Astrocyte of the cerebellum (primary cell): Measurements from ENCODE around the gene CD99L2.
A peak's percentile ranks its signal among the peaks of the same experiment; 100 is the strongest.

Experiments
- DNase-seq: peaks from one replicate; pipeline ENCODE4 v3.0.0-alpha.2; 2011; ENCODE audit warnings: low read depth
- H3K4me3 ChIP-seq: 2 replicates; pipeline ENCODE4 v1.5.1; 2011; ENCODE audit warnings: mild to moderate bottlenecking, low read depth, low read length, moderate library complexity
- in situ Hi-C: cut with HindIII; loops from 2 replicates; pipeline ENCODE4 v1.10.0; 2017; ENCODE audit warnings: low sequenced_read_pairs
- TF ChIP-seq, protein P1 (sequence below): IDR thresholded peaks from 2 replicates; pipeline ENCODE4 v1.5.1; 2012; ENCODE audit warnings: low read length, low read depth, moderate library complexity, mild to moderate bottlenecking; ENCODE audit errors: missing control alignments

The CD99L2 gene

DNA sequence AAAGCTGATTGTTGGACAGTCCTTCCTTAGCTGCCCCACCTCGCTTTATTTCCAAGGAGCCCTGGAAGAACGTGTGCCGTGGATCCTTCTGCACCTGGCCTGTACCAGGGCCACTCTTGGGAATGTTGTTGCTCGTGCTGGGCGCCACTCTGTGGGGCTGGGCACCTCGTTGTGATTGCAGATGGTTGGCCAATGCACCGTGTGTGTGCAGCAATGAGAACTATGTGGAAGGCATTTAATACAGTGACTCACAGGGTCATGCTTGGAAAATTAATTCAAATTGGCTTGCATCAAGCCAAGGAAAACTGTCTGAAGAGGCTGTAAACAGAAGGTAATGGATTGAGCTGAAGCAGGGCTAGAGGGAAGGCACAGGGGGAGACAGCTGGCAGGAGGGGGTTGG is 37.0 kb upstream of the CD99L2 start:
- no peak overlapping the region for H3K4me3 ChIP-seq
- TF ChIP-seq, protein P1, sequence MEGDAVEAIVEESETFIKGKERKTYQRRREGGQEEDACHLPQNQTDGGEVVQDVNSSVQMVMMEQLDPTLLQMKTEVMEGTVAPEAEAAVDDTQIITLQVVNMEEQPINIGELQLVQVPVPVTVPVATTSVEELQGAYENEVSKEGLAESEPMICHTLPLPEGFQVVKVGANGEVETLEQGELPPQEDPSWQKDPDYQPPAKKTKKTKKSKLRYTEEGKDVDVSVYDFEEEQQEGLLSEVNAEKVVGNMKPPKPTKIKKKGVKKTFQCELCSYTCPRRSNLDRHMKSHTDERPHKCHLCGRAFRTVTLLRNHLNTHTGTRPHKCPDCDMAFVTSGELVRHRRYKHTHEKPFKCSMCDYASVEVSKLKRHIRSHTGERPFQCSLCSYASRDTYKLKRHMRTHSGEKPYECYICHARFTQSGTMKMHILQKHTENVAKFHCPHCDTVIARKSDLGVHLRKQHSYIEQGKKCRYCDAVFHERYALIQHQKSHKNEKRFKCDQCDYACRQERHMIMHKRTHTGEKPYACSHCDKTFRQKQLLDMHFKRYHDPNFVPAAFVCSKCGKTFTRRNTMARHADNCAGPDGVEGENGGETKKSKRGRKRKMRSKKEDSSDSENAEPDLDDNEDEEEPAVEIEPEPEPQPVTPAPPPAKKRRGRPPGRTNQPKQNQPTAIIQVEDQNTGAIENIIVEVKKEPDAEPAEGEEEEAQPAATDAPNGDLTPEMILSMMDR: no peak
- in situ Hi-C loops: no loop called here
- DNase-seq: peak; percentile 39

DNA sequence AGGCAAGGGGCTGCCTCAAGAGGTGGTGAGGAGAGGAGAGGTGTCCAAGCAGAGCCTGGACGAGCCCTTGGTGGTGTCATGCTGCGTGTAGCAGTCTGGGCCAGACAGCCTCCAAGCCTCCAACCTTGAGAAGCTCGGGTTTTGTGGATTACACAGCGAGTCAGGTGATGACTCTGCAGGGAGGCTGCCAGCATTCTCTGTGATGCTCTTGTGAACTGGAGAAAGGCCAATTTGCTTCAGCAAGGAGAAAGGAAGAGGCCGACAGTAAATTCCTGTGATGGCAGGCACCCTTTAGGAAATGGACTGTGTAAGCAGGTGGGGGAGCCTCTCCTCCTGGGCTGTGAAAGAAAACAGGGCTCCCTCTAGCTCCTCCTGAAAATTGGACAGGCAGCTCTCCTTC is 36.0 kb upstream of the CD99L2 start:
- H3K4me3 ChIP-seq: no peak overlapping the region
- TF ChIP-seq, protein P1: no peak
- peak; percentile 53 for DNase-seq
- in situ Hi-C loops: no loop called here

DNA sequence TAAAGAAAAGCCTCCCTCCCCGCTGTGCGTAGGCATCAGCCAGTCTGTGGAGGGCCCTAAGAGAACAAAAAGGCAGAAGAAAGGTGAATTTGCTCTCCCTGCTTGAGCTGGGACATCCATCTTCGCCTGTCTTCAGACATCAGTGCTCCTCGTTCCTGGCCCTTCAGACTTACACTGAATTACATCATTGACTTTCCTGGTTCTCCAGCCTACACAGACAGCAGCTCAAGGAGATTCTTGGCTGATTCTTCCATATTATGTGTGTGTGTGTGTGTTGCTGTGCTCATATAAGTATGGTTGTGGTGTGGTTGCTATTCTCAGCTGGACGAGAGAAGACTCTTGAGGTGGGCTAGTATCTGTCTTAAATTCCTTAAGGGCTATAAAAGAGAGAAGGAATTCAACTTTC is 35.5 kb upstream of the CD99L2 start:
- DNase-seq: no peak
- in situ Hi-C loops: no loop called here
- H3K4me3 ChIP-seq: no peak overlapping the region
- TF ChIP-seq, protein P1: no peak

DNA sequence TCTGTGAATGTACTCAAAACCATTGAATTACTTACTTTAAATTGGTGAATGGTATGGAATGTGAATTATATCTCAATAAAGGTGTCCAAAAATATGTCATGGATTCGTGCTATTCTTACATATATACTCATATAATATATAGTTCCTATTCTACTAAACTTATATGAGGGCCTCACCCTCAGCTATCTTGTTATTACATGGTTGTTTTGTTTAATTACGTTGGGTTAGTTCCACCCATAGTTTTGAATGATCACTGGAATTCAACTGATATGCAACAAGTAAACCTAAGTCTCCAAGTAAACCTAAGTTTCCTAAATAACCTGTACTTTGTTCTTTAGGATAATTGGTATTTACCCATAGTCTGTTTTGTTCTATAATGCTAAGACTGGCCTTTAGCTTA is 30.6 kb upstream of the CD99L2 start:
- TF ChIP-seq, protein P1: no peak
- H3K4me3 ChIP-seq: no peak overlapping the region
- no peak for DNase-seq
- in situ Hi-C loops: no loop called here

DNA sequence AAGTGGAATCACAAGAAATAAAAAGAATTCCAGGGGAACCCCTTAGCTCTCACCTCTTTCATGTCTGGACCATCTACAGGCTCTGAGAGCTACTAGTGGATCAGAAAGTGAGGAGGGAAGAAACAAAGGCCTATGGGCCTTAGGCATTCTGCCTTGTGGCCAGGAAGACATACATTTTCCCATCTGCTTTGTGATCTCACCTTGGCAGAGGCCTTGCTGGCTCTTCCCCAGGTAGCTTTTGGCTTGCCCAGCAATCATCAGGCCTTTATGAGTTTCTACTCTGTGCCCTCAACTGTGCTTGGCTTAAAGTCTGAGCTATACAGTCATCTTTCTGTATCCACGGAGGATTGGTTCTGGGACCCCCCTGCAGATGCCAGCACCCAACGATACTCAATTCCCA is 28.3 kb upstream of the CD99L2 start:
- no peak overlapping the region for H3K4me3 ChIP-seq
- in situ Hi-C loops: no loop called here
- no peak for DNase-seq
- TF ChIP-seq, protein P1: no peak

DNA sequence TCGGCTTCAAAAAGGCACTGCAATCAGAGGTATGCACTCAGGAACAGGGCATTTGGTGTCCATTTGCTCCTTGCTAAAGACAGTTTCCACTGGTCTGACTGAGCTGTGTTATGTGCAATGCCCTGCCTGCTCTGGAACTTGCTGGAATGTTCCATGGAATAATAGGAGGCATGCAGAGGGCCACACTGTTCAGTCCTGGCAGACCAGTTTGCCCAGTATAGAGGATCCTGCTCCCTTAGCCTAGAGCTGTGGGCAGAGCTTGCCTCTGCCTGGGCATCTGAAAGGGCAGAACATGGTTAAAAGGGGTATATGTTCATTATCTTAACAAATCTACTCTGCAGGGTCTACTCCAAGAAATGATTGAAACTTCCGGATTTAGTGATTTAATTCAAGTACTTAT is 27.8 kb upstream of the CD99L2 start:
- TF ChIP-seq, protein P1: no peak
- H3K4me3 ChIP-seq: no peak overlapping the region
- in situ Hi-C loops: no loop called here
- DNase-seq: no peak

DNA sequence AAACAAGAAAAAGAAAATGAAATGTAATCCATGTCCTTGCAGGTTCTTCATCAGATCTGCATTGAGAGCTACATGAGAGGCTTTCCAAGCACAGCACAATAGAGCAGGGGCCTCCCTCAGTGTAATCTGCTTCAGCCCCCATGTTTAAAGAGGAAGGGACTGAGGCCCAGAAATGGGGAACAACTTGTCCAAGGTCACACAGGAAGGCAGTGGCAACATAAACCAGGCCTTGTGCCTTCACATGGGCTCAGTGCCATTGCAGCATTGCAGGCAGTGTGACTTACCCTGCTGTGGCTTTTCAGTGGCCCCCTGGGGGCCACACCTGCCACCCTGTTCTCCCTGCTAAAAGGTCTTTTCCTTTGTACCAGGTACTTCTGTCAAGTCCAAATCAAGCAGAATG is 20.9 kb upstream of the CD99L2 start:
- in situ Hi-C loops: no loop called here
- no peak overlapping the region for H3K4me3 ChIP-seq
- TF ChIP-seq, protein P1: no peak
- no peak for DNase-seq
